GM12878 (cell line): ENCODE results near the gene PAX3. TPM values are rescaled to one million over a fixed set of nuclear protein-coding genes. Genes with fewer than 3 reads are reported as not detected.

Experiments
- ATAC-seq: fragments of 200-7000 bp; cut with Tn5 transposase; 3 replicates; pipeline ENCODE4 v1.9.1; 2020; ENCODE audit warnings: mild to moderate bottlenecking, moderate library complexity
- BruUV-seq: library from RNA; stranded (reverse); fragments of 400-500 nt; replicated peaks from 2 replicates; lab custom pipeline; 2021; lab: Mats Ljungman, UMichigan
- CTCF ChIA-PET: fragments of 300-600 bp; sonication (Branson Sonifier 250); formaldehyde crosslinking; extraction: SDS; loops from one replicate; lab custom pipeline; 2021; ENCODE audit warnings: inconsistent platforms; lab: Yijun Ruan, JAX
- POLR2A ChIA-PET: fragments of 350-600 bp; formaldehyde crosslinking; extraction: SDS; loops from one replicate; lab custom pipeline; 2021; ENCODE audit warnings: inconsistent platforms; lab: Charles Lee
- RAD21 ChIA-PET: fragments of 300-600 bp; sonication (Branson Sonifier 250); formaldehyde crosslinking; loops from one replicate; lab custom pipeline; 2023; ENCODE audit warnings: antibody characterized with exemption; ENCODE audit not compliant: unreplicated experiment; lab: Charles Lee
- SMC1A ChIA-PET: fragments of 300-600 bp; sonication (Branson Sonifier 250); formaldehyde crosslinking; loops from one replicate; lab custom pipeline; 2023; ENCODE audit not compliant: unreplicated experiment, uncharacterized antibody; lab: Charles Lee
- DNase-seq: peaks from one replicate; pipeline ENCODE4 v3.0.0-alpha.2; 2011; ENCODE audit warnings: low read depth, low spot score
- FAIRE-seq: peaks from 3 replicates; lab custom pipeline; 2011; peaks lifted over from hg19 to GRCh38; lab: Jason Lieb, UNC
- H2AFZ ChIP-seq: 2 replicates; pipeline ENCODE4 v1.6.0; 2011; ENCODE audit warnings: low read depth, low read length, control low read depth; ENCODE audit not compliant: control insufficient read depth
- H3K27ac ChIP-seq: 2 replicates; pipeline ENCODE4 v1.5.1; 2011; ENCODE audit warnings: control low read depth; ENCODE audit not compliant: control insufficient read depth, insufficient read depth
- H3K27me3 ChIP-seq, 2 experiments: replicated peaks in 1 of 2; 2 replicates each; pipeline versions ENCODE4 v1.6.0 to v1.6.1; 2011; ENCODE audit warnings: low read length in 1 of 2; ENCODE audit not compliant: control insufficient read depth in 2 of 2, insufficient read depth in 2 of 2
- H3K36me3 ChIP-seq, 2 experiments: 2 replicates each; pipeline ENCODE4 v1.5.1; 2011; ENCODE audit warnings: low read length in 1 of 2; ENCODE audit not compliant: control insufficient read depth in 2 of 2, insufficient read depth in 2 of 2
- H3K4me1 ChIP-seq: 2 replicates; pipeline ENCODE4 v1.6.1; 2011; ENCODE audit warnings: mild to moderate bottlenecking, low read length, moderate library complexity, mixed read lengths; ENCODE audit not compliant: control insufficient read depth, insufficient read depth
- H3K4me2 ChIP-seq: 2 replicates; pipeline ENCODE4 v1.6.0; 2011; ENCODE audit warnings: control low read depth; ENCODE audit not compliant: control insufficient read depth, insufficient read depth
- H3K4me3 ChIP-seq: fragments of 200-600 bp; sonication (generic); 2 replicates; pipeline ENCODE4 v1.5.1; 2016
- H3K79me2 ChIP-seq: 2 replicates; pipeline ENCODE4 v1.6.0; 2011; ENCODE audit warnings: low read length; ENCODE audit not compliant: control insufficient read depth, insufficient read depth
- H3K9ac ChIP-seq: 2 replicates; pipeline ENCODE4 v1.8.0; 2011; ENCODE audit warnings: low read length, control low read depth, mixed read lengths; ENCODE audit not compliant: control insufficient read depth, insufficient read depth
- H3K9me3 ChIP-seq: replicated peaks from 3 replicates; pipeline ENCODE4 v1.5.1; 2011; ENCODE audit warnings: mild to moderate bottlenecking, low read length; ENCODE audit not compliant: control insufficient read depth, insufficient read depth
- H4K20me1 ChIP-seq: 2 replicates; pipeline ENCODE4 v1.6.0; 2011; ENCODE audit not compliant: control insufficient read depth, insufficient read depth
- CREB1 ChIP-seq: IDR thresholded peaks from 2 replicates; pipeline ENCODE4 v1.6.1; 2012; ENCODE audit warnings: low read depth, mild to moderate bottlenecking, inconsistent platforms
- MXI1 ChIP-seq: fragments of 150-350 bp; IDR thresholded peaks from 2 replicates; pipeline ENCODE4 v1.6.1; 2011; ENCODE audit warnings: low read depth, mild to moderate bottlenecking, inconsistent platforms, low read length, improper control_type of control experiment
- NFYB ChIP-seq: IDR thresholded peaks from 2 replicates; pipeline ENCODE4 v1.6.1; 2011; ENCODE audit warnings: low read depth, mild to moderate bottlenecking, low read length, improper control_type of control experiment, moderate library complexity; ENCODE audit not compliant: insufficient read depth
- NR2C2 ChIP-seq: IDR thresholded peaks from 2 replicates; pipeline ENCODE4 v1.6.1; 2011; ENCODE audit warnings: borderline replicate concordance, low read depth; ENCODE audit not compliant: control insufficient read depth, insufficient read length
- NR2F1 ChIP-seq: fragments of 450-650 bp; conservative IDR thresholded peaks from 2 replicates; pipeline ENCODE4 v1.6.1; 2017; ENCODE audit warnings: mild to moderate bottlenecking
- SMAD5 ChIP-seq: IDR thresholded peaks from 2 replicates; pipeline ENCODE4 v1.6.1; 2016; ENCODE audit warnings: antibody characterized with exemption, low read depth
- SREBF1 ChIP-seq: IDR thresholded peaks from 2 replicates; pipeline ENCODE4 v1.6.1; 2012; ENCODE audit warnings: mild to moderate bottlenecking, low read length
- TBL1XR1 ChIP-seq: IDR thresholded peaks from 2 replicates; pipeline ENCODE4 v1.6.1; 2012; ENCODE audit warnings: low read depth, low read length, improper control_type of control experiment
- WGBS: methylation state at CpG from one replicate; pipeline ENCODE4 v1.1.6; 2016; ENCODE audit warnings: low lambda C conversion rate; ENCODE audit not compliant: insufficient replicate concordance, insufficient coverage; ENCODE audit errors: missing lambda C conversion rate; 5-methylcytosine and 5-hydroxymethylcytosine counted together
- in situ Hi-C: fragments of 300-500 bp; cut with MboI; formaldehyde crosslinking; loops from 9 replicates; pipeline ENCODE4 v1.14.3; 2018; ENCODE audit warnings: mixed read lengths
- intact Hi-C: fragments of 100-400 bp; cut with micrococcal nuclease; formaldehyde crosslinking; loops from one replicate; pipeline ENCODE4 v1.14.2; 2022; ENCODE audit not compliant: unreplicated experiment
- polyA plus RNA-seq, 11 experiments: library from polyadenylated mRNA; depleted of rRNA in 4 of 11; unstranded in 6 of 11; stranded (reverse) in 5 of 11; fragments of >200 nt; fragmentation: Nextera tagmentation in 4 of 11; fragmentation: Illumina TruSeq in 1 of 11; extraction: Ambion mirVana in 4 of 11; extraction: Trizol in 1 of 11; gene quantifications; 1 replicate in 1 of 11; 2 replicates in 10 of 11; pipeline versions ENCODE4 v1.2.1 to v1.2.3, GENCODE V29; 2011 to 2016; ENCODE audit warnings: inconsistent platforms in 2 of 11, missing spikeins in 2 of 11, low read depth in 1 of 11
- total RNA-seq, 4 experiments: library from RNA; depleted of rRNA in 3 of 4; stranded (reverse); fragments of >200 nt in 3 of 4; fragmentation: Illumina TruSeq in 1 of 4; extraction: Trizol in 1 of 4; gene quantifications; 2 replicates each; pipeline versions ENCODE4 v1.2.1 to v1.2.3, GENCODE V29; 2013 to 2021
- TF ChIP-seq, protein P1 (sequence below): IDR thresholded peaks from 2 replicates; pipeline ENCODE4 v1.6.1; 2012; ENCODE audit warnings: low read depth, low read length, improper control_type of control experiment
- TF ChIP-seq, protein P2 (sequence below): fragments of 450-650 bp; formaldehyde crosslinking; IDR thresholded peaks from 2 replicates; pipeline ENCODE4 v1.4.0; 2022; ENCODE audit warnings: mild to moderate bottlenecking, moderate library complexity

PAX3 gene
- total and polyA plus RNA-seq, 10 of the 15 experiments (the other 5 are each of a cell fraction or from before 2014, with no cell fraction given) = not detected

DNA sequence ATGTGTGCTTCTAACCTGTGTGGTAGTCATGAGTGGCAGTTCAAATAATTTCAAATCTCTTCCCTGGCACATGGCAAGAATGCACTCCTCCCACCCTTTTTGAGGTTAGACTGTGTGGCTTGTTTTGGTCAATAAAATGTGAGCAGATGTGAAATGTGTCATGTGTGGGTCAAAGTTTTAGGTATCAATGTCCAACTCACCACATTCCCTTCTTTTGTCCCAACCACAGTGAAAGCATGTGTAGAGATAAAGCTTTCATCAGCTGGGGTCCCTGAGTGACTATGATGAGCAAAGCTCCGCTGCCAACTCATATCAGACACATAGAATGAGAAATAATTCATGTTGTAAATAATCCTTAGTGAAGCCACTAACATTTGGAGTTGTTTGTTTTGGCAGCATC, 118.2 kb downstream of the PAX3 start:
- intact Hi-C loops = no loop called here
- Histone ChIP-seq H3K4me2 (no peak overlapping the region), H4K20me1 (no peaks in the 10 kb centered on the region), H3K36me3 (no peaks in the 10 kb centered on the region), H3K79me2 (no peaks in the 10 kb centered on the region), H3K9me3 (no peaks in the 10 kb centered on the region), H3K4me1 (no peaks in the 10 kb centered on the region), H3K27me3 (no peaks in the 10 kb centered on the region; a peak in 1 of 4 replicates), H3K9ac (no peak overlapping the region), H3K4me3 (no peak overlapping the region)
- ChIA-PET SMC1A (interaction anchor here (0.6 kb wide), 1 partner anchor 29 kb away, joined by 3 read pairs; no protein-coding TSS in a partner anchor), RAD21 (no interaction called here), CTCF (no interaction called here), POLR2A (no interaction called here)
- 8% methylated on average over 1 of the region's 1 CpG for WGBS
- FAIRE-seq = no peak
- no TSS peak for BruUV-seq
- no peak for ATAC-seq
- in situ Hi-C loops = no loop called here
- DNase-seq = no peak
- no peak for TF ChIP-seq SMAD5
- TF ChIP-seq NFYB = no peak
- TF ChIP-seq, protein P1, sequence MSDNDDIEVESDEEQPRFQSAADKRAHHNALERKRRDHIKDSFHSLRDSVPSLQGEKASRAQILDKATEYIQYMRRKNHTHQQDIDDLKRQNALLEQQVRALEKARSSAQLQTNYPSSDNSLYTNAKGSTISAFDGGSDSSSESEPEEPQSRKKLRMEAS = no peak
- TF ChIP-seq, protein P2, sequence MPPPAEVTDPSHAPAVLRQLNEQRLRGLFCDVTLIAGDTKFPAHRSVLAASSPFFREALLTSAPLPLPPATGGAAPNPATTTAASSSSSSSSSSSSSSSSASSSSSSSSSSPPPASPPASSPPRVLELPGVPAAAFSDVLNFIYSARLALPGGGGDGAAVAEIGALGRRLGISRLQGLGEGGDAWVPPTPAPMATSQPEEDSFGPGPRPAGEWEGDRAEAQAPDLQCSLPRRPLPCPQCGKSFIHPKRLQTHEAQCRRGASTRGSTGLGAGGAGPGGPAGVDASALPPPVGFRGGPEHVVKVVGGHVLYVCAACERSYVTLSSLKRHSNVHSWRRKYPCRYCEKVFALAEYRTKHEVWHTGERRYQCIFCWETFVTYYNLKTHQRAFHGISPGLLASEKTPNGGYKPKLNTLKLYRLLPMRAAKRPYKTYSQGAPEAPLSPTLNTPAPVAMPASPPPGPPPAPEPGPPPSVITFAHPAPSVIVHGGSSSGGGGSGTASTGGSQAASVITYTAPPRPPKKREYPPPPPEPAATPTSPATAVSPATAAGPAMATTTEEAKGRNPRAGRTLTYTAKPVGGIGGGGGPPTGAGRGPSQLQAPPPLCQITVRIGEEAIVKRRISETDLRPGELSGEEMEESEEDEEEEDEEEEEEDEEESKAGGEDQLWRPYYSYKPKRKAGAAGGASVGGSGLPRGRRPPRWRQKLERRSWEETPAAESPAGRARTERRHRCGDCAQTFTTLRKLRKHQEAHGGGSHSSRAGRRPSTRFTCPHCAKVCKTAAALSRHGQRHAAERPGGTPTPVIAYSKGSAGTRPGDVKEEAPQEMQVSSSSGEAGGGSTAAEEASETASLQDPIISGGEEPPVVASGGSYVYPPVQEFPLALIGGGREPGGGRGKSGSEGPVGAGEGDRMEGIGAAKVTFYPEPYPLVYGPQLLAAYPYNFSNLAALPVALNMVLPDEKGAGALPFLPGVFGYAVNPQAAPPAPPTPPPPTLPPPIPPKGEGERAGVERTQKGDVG = no peak
- no peak for TF ChIP-seq NR2C2
- TF ChIP-seq NR2F1 = no peak
- no peak for TF ChIP-seq SREBF1
- no peak for TF ChIP-seq TBL1XR1
- no peak for TF ChIP-seq CREB1
- no peak for TF ChIP-seq MXI1
- TF ChIP-seq, all 136 proteins: peak for 0
- Histone ChIP-seq H2AFZ (no peak overlapping the region), H3K27ac (no peak overlapping the region)
